Endothelial cell (in vitro differentiated cells): ENCODE results near the gene WIZ. TPM values are rescaled to one million over a fixed set of nuclear protein-coding genes. Genes with fewer than 3 reads are reported as not detected.

ENCODE experiments used
- DNase-seq: peaks from one replicate; pipeline ENCODE4 v3.0.0; 2021; ENCODE audit warnings: low spot score
- H3K27ac Mint-ChIP-seq: one replicate; pipeline ENCODE4 v1.8.0; 2021; ENCODE audit warnings: mixed read lengths, inconsistent platforms; ENCODE audit not compliant: unreplicated experiment
- H3K27me3 Mint-ChIP-seq: one replicate; pipeline ENCODE4 v1.8.0; 2021; ENCODE audit warnings: mild to moderate bottlenecking, moderate library complexity, mixed read lengths, inconsistent platforms; ENCODE audit not compliant: unreplicated experiment
- H3K36me3 Mint-ChIP-seq: one replicate; pipeline ENCODE4 v1.8.0; 2021; ENCODE audit warnings: mild to moderate bottlenecking, low read depth, mixed read lengths, inconsistent platforms; ENCODE audit not compliant: unreplicated experiment
- H3K4me1 Mint-ChIP-seq: one replicate; pipeline ENCODE4 v1.8.0; 2021; ENCODE audit warnings: mild to moderate bottlenecking, mixed read lengths, inconsistent platforms; ENCODE audit not compliant: unreplicated experiment
- H3K4me3 Mint-ChIP-seq: one replicate; pipeline ENCODE4 v1.8.0; 2021; ENCODE audit warnings: mild to moderate bottlenecking, mixed read lengths, inconsistent platforms; ENCODE audit not compliant: unreplicated experiment
- H3K9me3 Mint-ChIP-seq: one replicate; pipeline ENCODE4 v1.8.0; 2021; ENCODE audit warnings: mixed read lengths, inconsistent platforms; ENCODE audit not compliant: unreplicated experiment
- total RNA-seq: library from RNA; stranded (reverse); fragmentation: NEBNext Ultra II Directional; extraction: Animal tissue kit (Norgen Biotek cat#: 25700); gene quantifications from one replicate; pipeline ENCODE4 v1.2.1, GENCODE V29; 2021; ENCODE audit not compliant: unreplicated experiment
- TF ChIP-seq, protein P1 (sequence below): fragments of 200-600 bp; sonication (generic); IDR thresholded peaks from one replicate; pipeline ENCODE4 v1.5.0; 2021; ENCODE audit warnings: antibody characterized with exemption; ENCODE audit not compliant: unreplicated experiment

WIZ gene
- total RNA-seq, 1 donor from 2014 or later = 79.0 TPM

- no peak within 1 kb of the TSS for H3K27ac Mint-ChIP-seq
- H3K4me3 Mint-ChIP-seq = peak within 1 kb of the TSS; percentile 21
- DNase-seq = no peak
- TF ChIP-seq, protein P1, sequence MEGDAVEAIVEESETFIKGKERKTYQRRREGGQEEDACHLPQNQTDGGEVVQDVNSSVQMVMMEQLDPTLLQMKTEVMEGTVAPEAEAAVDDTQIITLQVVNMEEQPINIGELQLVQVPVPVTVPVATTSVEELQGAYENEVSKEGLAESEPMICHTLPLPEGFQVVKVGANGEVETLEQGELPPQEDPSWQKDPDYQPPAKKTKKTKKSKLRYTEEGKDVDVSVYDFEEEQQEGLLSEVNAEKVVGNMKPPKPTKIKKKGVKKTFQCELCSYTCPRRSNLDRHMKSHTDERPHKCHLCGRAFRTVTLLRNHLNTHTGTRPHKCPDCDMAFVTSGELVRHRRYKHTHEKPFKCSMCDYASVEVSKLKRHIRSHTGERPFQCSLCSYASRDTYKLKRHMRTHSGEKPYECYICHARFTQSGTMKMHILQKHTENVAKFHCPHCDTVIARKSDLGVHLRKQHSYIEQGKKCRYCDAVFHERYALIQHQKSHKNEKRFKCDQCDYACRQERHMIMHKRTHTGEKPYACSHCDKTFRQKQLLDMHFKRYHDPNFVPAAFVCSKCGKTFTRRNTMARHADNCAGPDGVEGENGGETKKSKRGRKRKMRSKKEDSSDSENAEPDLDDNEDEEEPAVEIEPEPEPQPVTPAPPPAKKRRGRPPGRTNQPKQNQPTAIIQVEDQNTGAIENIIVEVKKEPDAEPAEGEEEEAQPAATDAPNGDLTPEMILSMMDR = no peak
- H3K9me3 Mint-ChIP-seq = peaks cover 10% of the 10 kb centered on the region
- H3K4me1 Mint-ChIP-seq = peaks cover 5% of the 10 kb centered on the region
- peaks cover 7% of the 10 kb centered on the region for H3K36me3 Mint-ChIP-seq
- peaks cover 16% of the 10 kb centered on the region for H3K27me3 Mint-ChIP-seq
Observed at GRCh38 chr19:15464394-15465385, 14.9 kb upstream of the WIZ start, which contains the start of gene RASAL3. Gene RASAL3, minus strand, starts transcription at chr19:15464544. Its CDS starts 186 bp downstream, at chr19:15464358.

- H3K4me1 Mint-ChIP-seq = peaks cover under 1% of the 10 kb centered on the region
- H3K4me3 Mint-ChIP-seq = no peak overlapping the region
- DNase-seq = no peak
- no peak overlapping the region for H3K27ac Mint-ChIP-seq
- H3K27me3 Mint-ChIP-seq = peaks cover 16% of the 10 kb centered on the region
- TF ChIP-seq, protein P1 = no peak
- peaks cover 6% of the 10 kb centered on the region for H3K36me3 Mint-ChIP-seq
- peaks cover 4% of the 10 kb centered on the region for H3K9me3 Mint-ChIP-seq
Observed at GRCh38 chr19:15463861-15464371, 14.2 kb upstream of the WIZ start.

DNA sequence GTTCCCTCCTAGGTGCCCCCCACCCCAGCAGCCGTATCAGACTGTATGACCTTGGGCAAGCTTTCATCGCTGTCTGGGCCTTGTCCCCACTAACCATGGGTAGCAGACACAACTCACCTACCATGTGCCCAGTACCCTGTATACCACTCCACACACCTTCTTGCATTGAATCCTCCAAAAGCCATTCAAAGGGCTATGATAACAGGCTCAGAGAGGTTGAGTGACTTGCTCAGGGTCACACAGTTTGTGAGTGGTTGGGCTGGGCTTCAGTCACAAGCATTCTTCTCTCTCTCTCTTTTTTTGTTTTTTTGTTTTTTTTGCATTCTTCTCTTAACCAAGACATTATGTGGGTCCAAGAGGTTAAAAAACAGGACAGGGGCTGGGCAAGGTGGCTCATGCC, 11.9 kb upstream of the WIZ start:
- Mint-ChIP-seq H3K4me1 (no peaks in the 10 kb centered on the region), H3K9me3 (no peaks in the 10 kb centered on the region), H3K27me3 (peaks cover 16% of the 10 kb centered on the region), H3K4me3 (no peak overlapping the region), H3K36me3 (no peaks in the 10 kb centered on the region), H3K27ac (no peak overlapping the region)
- DNase-seq = no peak
- TF ChIP-seq, protein P1 = no peak

DNA sequence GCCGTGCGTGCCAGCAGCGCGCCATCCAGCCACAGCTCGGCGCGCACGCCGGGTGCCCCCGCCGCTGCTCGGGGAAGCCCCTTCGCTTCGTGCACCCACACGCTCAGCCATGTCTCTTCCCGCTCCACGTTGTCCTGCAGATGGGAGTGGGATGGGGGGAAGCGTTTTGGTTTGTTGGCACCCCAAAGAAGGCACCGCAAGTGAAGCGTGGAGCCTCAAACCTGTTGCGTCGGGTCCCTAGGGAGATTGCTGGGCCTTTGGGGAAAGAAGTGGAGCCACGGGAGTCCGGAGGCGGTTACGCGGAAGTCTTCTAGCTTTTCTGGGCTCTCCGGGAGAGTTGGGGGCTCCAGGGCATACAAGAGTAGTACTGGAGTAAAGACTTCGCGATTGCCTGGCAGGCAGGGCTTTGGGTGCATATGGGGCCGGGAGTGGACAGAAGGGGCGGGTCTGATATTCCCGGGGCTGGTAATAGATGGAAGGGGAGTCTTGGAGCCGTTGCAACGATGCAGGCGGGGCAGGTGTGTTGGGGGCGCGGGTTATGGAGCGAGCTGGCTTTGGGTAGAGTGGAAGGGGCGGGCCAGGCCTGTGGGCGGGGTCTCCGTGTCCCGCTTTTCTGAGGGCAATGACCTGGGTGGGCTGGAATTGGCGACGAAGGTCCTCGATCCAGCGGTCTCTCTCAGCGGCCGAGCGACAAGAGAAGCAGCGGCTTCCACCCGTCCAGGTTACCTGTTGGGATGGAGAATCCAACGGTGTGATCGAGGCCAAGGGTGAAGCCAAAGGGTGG, 8.1 kb upstream of the WIZ start:
- Mint-ChIP-seq H3K4me3 (no peak overlapping the region), H3K9me3 (no peaks in the 10 kb centered on the region), H3K4me1 (peaks cover 2% of the 10 kb centered on the region), H3K27ac (no peak overlapping the region), H3K27me3 (peaks cover 41% of the 10 kb centered on the region), H3K36me3 (peaks cover 9% of the 10 kb centered on the region)
- TF ChIP-seq, protein P1 = no peak
- no peak for DNase-seq
